Bone marrow (tissue), 2 donors: Measurements from ENCODE around the gene MRPL47.

ENCODE experiments used
- DNase-seq, 2 donors: peaks; one replicate each; lab custom pipeline; 2025; lab: John Stamatoyannopoulos, UW

MRPL47 gene

GRCh38 chr3:179590669-179591068 is 13.8 kb downstream of the MRPL47 start:
- no peak for DNase-seq

GRCh38 chr3:179589143-179589542 is 15.3 kb downstream of the MRPL47 start:
- DNase-seq: no peak

- DNase-seq: no peak
Observed at GRCh38 chr3:179580992-179581391, 23.4 kb downstream of the MRPL47 start.

GRCh38 chr3:179565496-179565895 is 38.9 kb downstream of the MRPL47 start:
- DNase-seq: no peak

- peak; percentile 66 to 72 for DNase-seq
Observed at GRCh38 chr3:179563271-179563783, 41.1 kb downstream of the MRPL47 start.

- peak; percentile 92 to 99 for DNase-seq
Observed at GRCh38 chr3:179562591-179563270, 41.7 kb downstream of the MRPL47 start, which contains the start of gene ACTL6A. Gene ACTL6A (plus strand): TSS chr3:179562926. CDS start chr3:179563093, 167 bp downstream.

- no peak for DNase-seq
Observed at GRCh38 chr3:179560791-179561190, 43.6 kb downstream of the MRPL47 start.

- DNase-seq: peak in 1 of 2 donors; percentile 52
Observed at GRCh38 chr3:179558742-179559364, 45.6 kb downstream of the MRPL47 start.

GRCh38 chr3:179551349-179552105 is 52.9 kb downstream of the MRPL47 start:
- DNase-seq: no peak

- no peak for DNase-seq
Observed at GRCh38 chr3:179546814-179547241, 57.6 kb downstream of the MRPL47 start.

GRCh38 chr3:179544981-179545645 is 59.3 kb downstream of the MRPL47 start:
- no peak for DNase-seq

GRCh38 chr3:179542375-179542774 is 62.1 kb downstream of the MRPL47 start:
- no peak for DNase-seq

- DNase-seq: no peak
Observed at GRCh38 chr3:179541596-179541995, 62.8 kb downstream of the MRPL47 start.

GRCh38 chr3:179541094-179541493 is 63.3 kb downstream of the MRPL47 start:
- DNase-seq: no peak
